ENCODE measurements around the gene KCNQ2. TPM values are rescaled to one million over a fixed set of nuclear protein-coding genes. Genes with fewer than 3 reads are reported as not detected.
A peak's percentile ranks its signal among the peaks of the same experiment; 100 is the strongest.

The KCNQ2 gene
- total and polyA plus RNA-seq, 10 donors, result 0.13 to 3.5 (median 0.45) TPM; not detected in 2

GRCh38 chr20:63508072-63508768 lies 35.8 kb upstream of the KCNQ2 start:
- Histone ChIP-seq H3K27ac (no peak overlapping the region), H3K4me1 (no peaks in the 10 kb centered on the region), H3K9me3 (peaks cover 0 to 21% (median 17%) of the 10 kb centered on the region in 8 donors), H3K36me3 (no peaks in the 10 kb centered on the region), H3K27me3 (replicated peaks in 1 of 7) (peaks cover 0 to 84% (median 12%) of the 10 kb centered on the region in 7 donors), H3K4me3 (no peak overlapping the region)
- no peak for TF ChIP-seq POLR2A (IDR thresholded peaks at IDR 0.05)
- TF ChIP-seq POLR2AphosphoS5 (IDR thresholded peaks at IDR 0.05), result no peak
- TF ChIP-seq CTCF (IDR thresholded peaks at IDR 0.05 in 8 of 11, conservative IDR thresholded peaks at IDR 0.05 in 3 of 11), result no peak
- WGBS, 5 donors, result 75 to 82% (median 80%) methylated on average over 33 of the region's 33 CpGs
- intact Hi-C loops (cut with DNase I; ENCODE audit: low total_unique reads), result no loop called here
- DNase-seq, result no peak

- no peak for DNase-seq
- intact Hi-C loops (cut with DNase I; ENCODE audit: low total_unique reads), result no loop called here
- Histone ChIP-seq H3K4me1 (no peaks in the 10 kb centered on the region), H3K9me3 (peaks cover 0 to 21% (median 17%) of the 10 kb centered on the region in 8 donors), H3K27me3 (replicated peaks in 1 of 7) (peaks cover 0 to 88% (median 20%) of the 10 kb centered on the region in 7 donors), H3K4me3 (no peak overlapping the region), H3K36me3 (no peaks in the 10 kb centered on the region), H3K27ac (no peak overlapping the region)
- 85 to 95% (median 89%) methylated on average over 21 to 30 of the region's 30 CpGs for WGBS, 5 donors
- TF ChIP-seq POLR2AphosphoS5 (IDR thresholded peaks at IDR 0.05) (no peak), CTCF (IDR thresholded peaks at IDR 0.05 in 8 of 11, conservative IDR thresholded peaks at IDR 0.05 in 3 of 11) (no peak), POLR2A (IDR thresholded peaks at IDR 0.05) (no peak)
Measured at GRCh38 chr20:63507083-63507743, 34.8 kb upstream of the KCNQ2 start.

GRCh38 chr20:63505723-63506122 lies 33.3 kb upstream of the KCNQ2 start:
- no peak for TF ChIP-seq CTCF (IDR thresholded peaks at IDR 0.05 in 8 of 11, conservative IDR thresholded peaks at IDR 0.05 in 3 of 11)
- no peak for TF ChIP-seq POLR2A (IDR thresholded peaks at IDR 0.05)
- no peak for TF ChIP-seq POLR2AphosphoS5 (IDR thresholded peaks at IDR 0.05)
- Histone ChIP-seq H3K9me3 (peaks cover 0 to 21% (median 17%) of the 10 kb centered on the region in 8 donors), H3K4me1 (no peaks in the 10 kb centered on the region), H3K4me3 (no peak overlapping the region), H3K27ac (no peak overlapping the region), H3K27me3 (replicated peaks in 1 of 7) (peaks cover 0 to 87% (median 16%) of the 10 kb centered on the region in 7 donors), H3K36me3 (no peaks in the 10 kb centered on the region)
- 69 to 92% (median 91%) methylated on average over 8 to 12 of the region's 12 CpGs for WGBS, 5 donors
- intact Hi-C loops (cut with DNase I; ENCODE audit: low total_unique reads), result no loop called here
- peak; percentile 42 for DNase-seq

GRCh38 chr20:63505281-63505680 lies 32.8 kb upstream of the KCNQ2 start:
- H3K4me3 ChIP-seq, result no peak overlapping the region
- no peak overlapping the region for H3K27ac ChIP-seq
- peaks cover 0 to 87% (median 16%) of the 10 kb centered on the region in 7 donors for H3K27me3 ChIP-seq (replicated peaks in 1 of 7)
- TF ChIP-seq POLR2AphosphoS5 (IDR thresholded peaks at IDR 0.05) (no peak), CTCF (IDR thresholded peaks at IDR 0.05 in 8 of 11, conservative IDR thresholded peaks at IDR 0.05 in 3 of 11) (no peak), POLR2A (IDR thresholded peaks at IDR 0.05) (no peak)
- no peak for DNase-seq
- H3K4me1 ChIP-seq, result no peaks in the 10 kb centered on the region
- no peaks in the 10 kb centered on the region for H3K36me3 ChIP-seq
- 74 to 91% (median 86%) methylated on average over 8 of the region's 8 CpGs for WGBS, 5 donors
- intact Hi-C loops (cut with DNase I; ENCODE audit: low total_unique reads), result no loop called here
- peaks cover 0 to 21% (median 17%) of the 10 kb centered on the region in 8 donors for H3K9me3 ChIP-seq

Data from spleen (tissue), 11 donors.